ENCODE data around the gene BCL11B. TPM values are rescaled to one million over a fixed set of nuclear protein-coding genes. Genes with fewer than 3 reads are reported as not detected.

Gene BCL11B
- total and polyA plus RNA-seq, 9 of the 15 experiments (the other 6 are each of a cell fraction or from before 2014, with no cell fraction given) = 0.09 TPM; not detected in 8

DNA sequence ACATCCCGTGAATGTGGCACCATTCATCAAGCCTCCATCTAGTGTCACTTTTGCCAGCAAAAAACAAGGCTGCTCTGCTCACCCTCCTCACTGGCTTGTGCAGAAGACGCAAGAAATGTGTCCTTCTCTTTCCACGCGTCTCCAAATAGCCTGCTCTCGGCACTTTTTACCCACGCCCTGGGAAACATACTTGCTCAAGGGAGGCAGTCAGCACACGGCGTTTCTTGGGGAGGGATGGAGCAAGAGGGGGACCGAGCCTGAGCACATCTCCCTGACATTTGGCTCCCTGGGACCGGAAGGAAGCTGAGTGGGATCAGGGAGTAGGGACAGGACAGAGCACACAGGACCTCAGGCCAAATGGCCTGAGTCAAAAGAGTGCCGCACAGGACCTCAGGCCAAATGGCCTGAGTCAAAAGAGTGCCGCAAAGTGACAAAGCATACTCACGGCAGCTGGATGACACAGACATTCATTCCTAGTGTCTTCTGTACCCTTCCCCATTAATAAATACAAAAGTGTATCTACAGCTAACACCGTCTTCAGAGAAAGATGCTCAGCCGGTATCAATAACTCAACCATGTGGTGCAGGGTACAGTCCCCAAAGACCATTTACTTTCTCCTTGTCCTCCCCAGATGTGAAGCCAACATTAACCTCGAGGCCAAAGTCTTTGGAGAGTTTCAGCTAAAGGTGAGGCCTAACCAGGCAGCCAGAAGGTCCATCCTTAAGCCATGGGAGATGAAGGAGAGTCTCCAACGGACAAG, 7.1 kb downstream of the BCL11B start:
- 2% methylated on average over 15 of the region's 17 CpGs for WGBS (ENCODE audit: insufficient coverage, low coverage, missing lambda C conversion rate)
- H2AFZ ChIP-seq (ENCODE audit: low read depth, low read length) = no peak overlapping the region
- H3K4me3 ChIP-seq = no peak overlapping the region
- in situ Hi-C loops (cut with MboI) = no loop called here
- BruUV-seq (replicated peaks) = no TSS peak
- no peaks in the 10 kb centered on the region for H3K9me3 ChIP-seq (replicated peaks; ENCODE audit: control insufficient read depth, insufficient read depth, low read depth, low read length)
- no peak for DNase-seq (ENCODE audit: extremely low read depth in 1 of 4, low spot score in 3 of 4)
- H3K27ac ChIP-seq (ENCODE audit: extremely low read depth, low read depth, low read length) = no peak overlapping the region
- CTCF ChIA-PET (ENCODE audit: low intra/inter-chr PET ratio) = no interaction called here
- peaks cover 2 to 28% of the 10 kb centered on the region in 2 experiments; a peak in 3 of 5 replicates for H3K27me3 ChIP-seq (ENCODE audit: control insufficient read depth in 2 of 2, insufficient read depth in 2 of 2, low read length in 2 of 2)
- H3K79me2 ChIP-seq (ENCODE audit: control insufficient read depth, insufficient read depth, low read length) = no peaks in the 10 kb centered on the region
- ATAC-seq = no peak
- no peaks in the 10 kb centered on the region for H3K4me1 ChIP-seq (replicated peaks in 1 of 2; ENCODE audit: control insufficient read depth in 2 of 2, insufficient read depth in 2 of 2, low read length in 2 of 2)
- H4K20me1 ChIP-seq (replicated peaks; ENCODE audit: control insufficient read depth, insufficient read depth, low read length) = 0 out of 2 replicates have a peak, but pooled peaks cover 3% of the 10 kb centered on the region
- H3K4me2 ChIP-seq (ENCODE audit: insufficient read depth, low read length) = no peak overlapping the region
- POLR2A ChIA-PET = interaction anchor here (0.9 kb wide), 1 partner anchor 1126 kb away, joined by 3 read pairs; no protein-coding TSS in a partner anchor
- no peak overlapping the region for H3K9ac ChIP-seq (ENCODE audit: insufficient read depth in 1 of 2, low read depth in 2 of 2, low read length in 2 of 2)
- TF ChIP-seq NR4A1 (CRISPR knock-in tag; IDR thresholded peaks at IDR 0.05) = no peak
- TF ChIP-seq NR4A1 (tag; IDR thresholded peaks at IDR 0.05) = no peak
- TF ChIP-seq PCBP1 (IDR thresholded peaks at IDR 0.05; ENCODE audit: low read depth, low read length, poor library complexity, severe bottlenecking) = no peak
- H3K9me1 ChIP-seq (ENCODE audit: control insufficient read depth, insufficient read depth, low read length) = no peaks in the 10 kb centered on the region
- FAIRE-seq = no peak
- intact Hi-C loops (cut with micrococcal nuclease) = no loop called here
- no peaks in the 10 kb centered on the region for H3K36me3 ChIP-seq (ENCODE audit: control insufficient read depth, insufficient read depth, low read length)

DNA sequence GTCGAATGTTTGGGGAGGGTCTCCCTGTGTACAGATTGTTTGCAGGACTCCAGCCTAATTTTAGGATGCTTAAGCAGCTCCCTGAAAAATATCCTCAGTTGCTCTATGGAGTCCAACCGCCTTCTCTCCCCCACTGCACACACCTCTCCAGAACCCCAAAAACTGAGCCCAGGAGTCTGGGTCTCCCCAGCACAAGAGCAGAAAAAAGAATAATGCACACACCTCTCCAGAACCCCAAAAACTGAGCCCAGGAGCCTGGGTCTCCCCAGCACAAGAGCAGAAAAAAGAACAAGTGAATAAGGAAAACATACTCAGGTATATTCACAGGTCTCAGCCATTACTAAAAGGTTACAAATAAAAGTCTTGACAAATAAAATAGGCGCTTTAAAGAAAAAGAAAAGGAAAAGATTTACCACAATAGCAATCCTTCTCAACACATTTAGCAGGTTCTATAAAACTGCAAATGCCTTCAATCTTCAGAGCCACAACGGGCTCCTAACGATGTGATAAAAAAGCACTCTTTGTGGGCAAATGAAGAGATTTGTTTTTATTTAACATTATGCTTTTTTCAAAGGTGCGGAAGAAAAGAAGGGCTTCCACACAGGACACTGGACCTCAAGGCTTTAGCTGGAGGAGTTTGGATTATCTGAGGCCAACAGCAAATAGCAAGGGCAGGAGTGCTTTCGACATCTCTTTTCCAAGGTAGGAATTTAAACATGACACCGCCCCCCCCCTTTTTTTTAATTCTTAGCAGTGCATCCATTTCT, 8.2 kb downstream of the BCL11B start:
- FAIRE-seq (no peak), ATAC-seq (no peak), DNase-seq (ENCODE audit: extremely low read depth in 1 of 4, low spot score in 3 of 4) (no peak)
- BruUV-seq (replicated peaks) = no TSS peak
- Histone ChIP-seq H3K4me1 (replicated peaks in 1 of 2; ENCODE audit: control insufficient read depth in 2 of 2, insufficient read depth in 2 of 2, low read length in 2 of 2) (no peaks in the 10 kb centered on the region), H3K36me3 (ENCODE audit: control insufficient read depth, insufficient read depth, low read length) (no peaks in the 10 kb centered on the region), H3K27ac (ENCODE audit: extremely low read depth, low read depth, low read length) (no peak overlapping the region), H2AFZ (ENCODE audit: low read depth, low read length) (no peak overlapping the region), H4K20me1 (replicated peaks; ENCODE audit: control insufficient read depth, insufficient read depth, low read length) (0 out of 2 replicates have a peak, but pooled peaks cover 3% of the 10 kb centered on the region), H3K4me3 (no peak overlapping the region), H3K27me3 (ENCODE audit: control insufficient read depth in 2 of 2, insufficient read depth in 2 of 2, low read length in 2 of 2) (peaks cover 2 to 28% of the 10 kb centered on the region in 2 experiments; a peak in 3 of 5 replicates), H3K9ac (ENCODE audit: insufficient read depth in 1 of 2, low read depth in 2 of 2, low read length in 2 of 2) (no peak overlapping the region), H3K4me2 (ENCODE audit: insufficient read depth, low read length) (no peak overlapping the region), H3K9me1 (ENCODE audit: control insufficient read depth, insufficient read depth, low read length) (no peaks in the 10 kb centered on the region), H3K9me3 (replicated peaks; ENCODE audit: control insufficient read depth, insufficient read depth, low read depth, low read length) (no peaks in the 10 kb centered on the region), H3K79me2 (ENCODE audit: control insufficient read depth, insufficient read depth, low read length) (no peaks in the 10 kb centered on the region)
- 2% methylated on average over 6 of the region's 8 CpGs for WGBS (ENCODE audit: insufficient coverage, low coverage, missing lambda C conversion rate)
- ChIA-PET CTCF (ENCODE audit: low intra/inter-chr PET ratio) (no interaction called here), POLR2A (no interaction called here)
- intact Hi-C loops (cut with micrococcal nuclease) (no loop called here), in situ Hi-C loops (cut with MboI) (no loop called here)
- no peak for TF ChIP-seq FUS (optimal IDR thresholded peaks at IDR 0.05; ENCODE audit: low read depth, low read length)
- TF ChIP-seq ZNF324 (CRISPR knock-in tag; IDR thresholded peaks at IDR 0.05) = no peak
- no peak for TF ChIP-seq HNRNPUL1 (IDR thresholded peaks at IDR 0.05; ENCODE audit: low read length)
- TF ChIP-seq MAZ (CRISPR knock-in tag; conservative IDR thresholded peaks at IDR 0.05 in 1 of 2, IDR thresholded peaks at IDR 0.05 in 1 of 2) = no peak
- TF ChIP-seq ZC3H4 (CRISPR knock-in tag; IDR thresholded peaks at IDR 0.05; ENCODE audit: borderline replicate concordance) = no peak
- TF ChIP-seq HNRNPH1 (optimal IDR thresholded peaks at IDR 0.05; ENCODE audit: low read depth, low read length) = no peak
- no peak for TF ChIP-seq HMGN3 (IDR thresholded peaks at IDR 0.05; ENCODE audit: borderline replicate concordance, extremely low read depth, insufficient read length, low read depth, low read length)
- TF ChIP-seq SIRT6 (IDR thresholded peaks at IDR 0.05; ENCODE audit: low read depth, low read length) = no peak
- TF ChIP-seq, protein P1, sequence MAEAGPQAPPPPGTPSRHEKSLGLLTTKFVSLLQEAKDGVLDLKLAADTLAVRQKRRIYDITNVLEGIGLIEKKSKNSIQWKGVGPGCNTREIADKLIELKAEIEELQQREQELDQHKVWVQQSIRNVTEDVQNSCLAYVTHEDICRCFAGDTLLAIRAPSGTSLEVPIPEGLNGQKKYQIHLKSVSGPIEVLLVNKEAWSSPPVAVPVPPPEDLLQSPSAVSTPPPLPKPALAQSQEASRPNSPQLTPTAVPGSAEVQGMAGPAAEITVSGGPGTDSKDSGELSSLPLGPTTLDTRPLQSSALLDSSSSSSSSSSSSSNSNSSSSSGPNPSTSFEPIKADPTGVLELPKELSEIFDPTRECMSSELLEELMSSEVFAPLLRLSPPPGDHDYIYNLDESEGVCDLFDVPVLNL (CRISPR knock-in tag; IDR thresholded peaks at IDR 0.05; ENCODE audit: low read depth) = no peak
- no peak for TF ChIP-seq PURB (CRISPR knock-in tag; IDR thresholded peaks at IDR 0.05; ENCODE audit: low read depth)
